SK-N-SH (cell line): Measurements from ENCODE around the gene FGF18. TPM values are rescaled to one million over a fixed set of nuclear protein-coding genes. Genes with fewer than 3 reads are reported as not detected.
"Not testable (repeated sequence)": the region's sequence is repeated elsewhere in the genome, so short reads cannot be mapped to it uniquely, and the experiment has no call there.

Source experiments
- CTCF ChIA-PET: fragments of 300-600, 350-600 bp; formaldehyde crosslinking; extraction: SDS; loops from one replicate; lab custom pipeline; 2021; lab: Yijun Ruan, JAX
- POLR2A ChIA-PET: fragments of 350-600 bp; sonication (Branson Sonifier 250); formaldehyde crosslinking; extraction: SDS; loops from one replicate; lab custom pipeline; 2020; ENCODE audit warnings: antibody characterized with exemption, inconsistent platforms; lab: Yijun Ruan, JAX
- DNase-seq: peaks from one replicate; pipeline ENCODE4 v3.0.0; 2012
- H2AFZ ChIP-seq: fragments of 200-600 bp; sonication (generic); 2 replicates; pipeline ENCODE4 v1.8.1; 2016; ENCODE audit warnings: antibody characterized with exemption, mild to moderate bottlenecking, low read depth
- H3F3A ChIP-seq: fragments of 200-600 bp; sonication (generic); replicated peaks from 2 replicates; pipeline ENCODE3; 2016; ENCODE audit warnings: antibody characterized with exemption, mild to moderate bottlenecking; ENCODE audit not compliant: insufficient read depth
- H3K27ac ChIP-seq, 2 experiments: fragments of 200-500 bp in 1 of 2; fragments of 200-600 bp in 1 of 2; sonication (Bioruptor generic) in 1 of 2; sonication (generic), shearing (Covaris generic) in 1 of 2; 2 replicates each; pipeline versions ENCODE4 v1.5.1 to v1.6.1; 2014 to 2016; ENCODE audit warnings: low read depth in 2 of 2, inconsistent platforms in 1 of 2, low read length in 1 of 2, mild to moderate bottlenecking in 1 of 2, mixed read lengths in 1 of 2
- H3K27me3 ChIP-seq: fragments of 200-600 bp; sonication (generic), shearing (Covaris generic); 2 replicates; pipeline ENCODE4 v1.6.1; 2016; ENCODE audit warnings: mixed run types; ENCODE audit not compliant: insufficient read depth
- H3K36me3 ChIP-seq, 2 experiments: fragments of 200-500 bp in 1 of 2; fragments of 200-600 bp in 1 of 2; sonication (Bioruptor generic) in 1 of 2; sonication (generic) in 1 of 2; replicated peaks in 1 of 2; 2 replicates each; pipeline versions ENCODE3 to v1.5.1; 2014 to 2016; ENCODE audit warnings: low read length in 1 of 2, mild to moderate bottlenecking in 1 of 2; ENCODE audit not compliant: insufficient read depth in 2 of 2, control insufficient read depth in 1 of 2
- H3K4me1 ChIP-seq, 2 experiments: fragments of 200-500 bp in 1 of 2; fragments of 200-600 bp in 1 of 2; sonication (Bioruptor generic) in 1 of 2; sonication (generic), shearing (Covaris generic) in 1 of 2; 2 replicates each; pipeline versions ENCODE4 v1.5.1 to v1.6.1; 2014 to 2016; ENCODE audit warnings: low read depth in 1 of 2, low read length in 1 of 2, mixed run types in 1 of 2; ENCODE audit not compliant: insufficient read depth in 2 of 2, control insufficient read depth in 1 of 2
- H3K4me2 ChIP-seq: fragments of 200-600 bp; sonication (generic), shearing (Covaris generic); 2 replicates; pipeline ENCODE4 v1.6.1; 2017; ENCODE audit warnings: mixed run types
- H3K4me3 ChIP-seq, 2 experiments: fragments of 200-500 bp in 1 of 2; fragments of 200-600 bp in 1 of 2; sonication (Bioruptor generic) in 1 of 2; sonication (generic), shearing (Covaris generic) in 1 of 2; 2 replicates each; pipeline versions ENCODE4 v1.5.1 to v1.8.1; 2014 to 2016; ENCODE audit warnings: low read depth in 2 of 2, inconsistent platforms in 1 of 2, low read length in 1 of 2, mild to moderate bottlenecking in 1 of 2, mixed read lengths in 1 of 2, moderate library complexity in 1 of 2
- H3K79me2 ChIP-seq: fragments of 200-600 bp; sonication (generic); 2 replicates; pipeline ENCODE4 v1.8.1; 2017; ENCODE audit warnings: mild to moderate bottlenecking; ENCODE audit not compliant: insufficient read depth
- H3K9ac ChIP-seq: fragments of 200-600 bp; sonication (generic); 2 replicates; pipeline ENCODE4 v1.6.1; 2017; ENCODE audit warnings: mixed run types
- H3K9me2 ChIP-seq: fragments of 200-600 bp; sonication (generic); 2 replicates; pipeline ENCODE4 v1.6.1; 2017; ENCODE audit warnings: mixed run types
- H3K9me3 ChIP-seq: fragments of 200-600 bp; sonication (generic); 2 replicates; pipeline ENCODE4 v1.6.1; 2017; ENCODE audit warnings: mixed run types, mild to moderate bottlenecking, moderate library complexity
- H4K20me1 ChIP-seq: fragments of 200-600 bp; sonication (generic); 2 replicates; pipeline ENCODE4 v1.6.1; 2017; ENCODE audit warnings: mild to moderate bottlenecking, mixed run types; ENCODE audit not compliant: insufficient read depth
- ELF1 ChIP-seq: IDR thresholded peaks from 2 replicates; pipeline ENCODE4 v1.4.0; 2012
- EP300 ChIP-seq, 2 experiments: IDR thresholded peaks; 2 replicates each; pipeline versions ENCODE4 v1.4.0 to v1.6.1; 2012; ENCODE audit warnings: borderline replicate concordance in 1 of 2, low read depth in 1 of 2, low read length in 1 of 2
- FOSL2 ChIP-seq: IDR thresholded peaks from 2 replicates; pipeline ENCODE4 v1.4.0; 2012; ENCODE audit warnings: low read depth, mild to moderate bottlenecking, moderate library complexity, borderline replicate concordance
- FOXM1 ChIP-seq: IDR thresholded peaks from 2 replicates; pipeline ENCODE4 v1.4.0; 2012; ENCODE audit warnings: low read depth, mild to moderate bottlenecking
- GABPA ChIP-seq: IDR thresholded peaks from 2 replicates; pipeline ENCODE4 v1.4.0; 2012; ENCODE audit warnings: low read depth, mild to moderate bottlenecking
- GATA2 ChIP-seq: sonication (generic); formaldehyde crosslinking; IDR thresholded peaks from 2 replicates; pipeline ENCODE4 v1.5.0; 2020; ENCODE audit warnings: mild to moderate bottlenecking, missing genetic modification reagents
- JUND ChIP-seq: IDR thresholded peaks from 2 replicates; pipeline ENCODE4 v1.4.0; 2012
- NFIC ChIP-seq: IDR thresholded peaks from 2 replicates; pipeline ENCODE4 v1.4.0; 2012; ENCODE audit warnings: borderline replicate concordance
- POLR2AphosphoS5 ChIP-seq: IDR thresholded peaks from 2 replicates; pipeline ENCODE4 v1.6.1; 2012; ENCODE audit warnings: low read depth, low read length
- RAD21 ChIP-seq: IDR thresholded peaks from 2 replicates; pipeline ENCODE4 v1.6.1; 2012; ENCODE audit warnings: mild to moderate bottlenecking, low read length
- SMC3 ChIP-seq: IDR thresholded peaks from 2 replicates; pipeline ENCODE4 v1.6.1; 2012; ENCODE audit warnings: low read depth, low read length, improper control_type of control experiment
- YY1 ChIP-seq: IDR thresholded peaks from 2 replicates; pipeline ENCODE4 v1.4.0; 2012; ENCODE audit warnings: low read depth, mild to moderate bottlenecking
- WGBS: methylation state at CpG from one replicate; pipeline ENCODE4 v1.1.6; 2017; ENCODE audit warnings: low lambda C conversion rate; 5-methylcytosine and 5-hydroxymethylcytosine counted together
- polyA plus RNA-seq, 3 experiments: library from polyadenylated mRNA; depleted of rRNA; stranded (reverse); fragments of >200 nt; gene quantifications; 2 replicates each; pipeline ENCODE4 v1.2.3, GENCODE V29; 2012
- TF ChIP-seq, protein P1 (sequence below): fragments of 150-350 bp; IDR thresholded peaks from 2 replicates; pipeline ENCODE4 v1.6.1; 2017; ENCODE audit warnings: antibody characterized with exemption, low read length, low read depth, borderline replicate concordance
- TF ChIP-seq, protein P2 (sequence below): fragments of 200-600 bp; sonication (generic); IDR thresholded peaks from 2 replicates; pipeline ENCODE4 v1.6.1; 2017; ENCODE audit warnings: antibody characterized with exemption, mild to moderate bottlenecking, moderate library complexity

The FGF18 gene
- polyA plus RNA-seq, 1 of the 3 experiments (the other 2 are of a cell fraction): 0.89 TPM

DNA sequence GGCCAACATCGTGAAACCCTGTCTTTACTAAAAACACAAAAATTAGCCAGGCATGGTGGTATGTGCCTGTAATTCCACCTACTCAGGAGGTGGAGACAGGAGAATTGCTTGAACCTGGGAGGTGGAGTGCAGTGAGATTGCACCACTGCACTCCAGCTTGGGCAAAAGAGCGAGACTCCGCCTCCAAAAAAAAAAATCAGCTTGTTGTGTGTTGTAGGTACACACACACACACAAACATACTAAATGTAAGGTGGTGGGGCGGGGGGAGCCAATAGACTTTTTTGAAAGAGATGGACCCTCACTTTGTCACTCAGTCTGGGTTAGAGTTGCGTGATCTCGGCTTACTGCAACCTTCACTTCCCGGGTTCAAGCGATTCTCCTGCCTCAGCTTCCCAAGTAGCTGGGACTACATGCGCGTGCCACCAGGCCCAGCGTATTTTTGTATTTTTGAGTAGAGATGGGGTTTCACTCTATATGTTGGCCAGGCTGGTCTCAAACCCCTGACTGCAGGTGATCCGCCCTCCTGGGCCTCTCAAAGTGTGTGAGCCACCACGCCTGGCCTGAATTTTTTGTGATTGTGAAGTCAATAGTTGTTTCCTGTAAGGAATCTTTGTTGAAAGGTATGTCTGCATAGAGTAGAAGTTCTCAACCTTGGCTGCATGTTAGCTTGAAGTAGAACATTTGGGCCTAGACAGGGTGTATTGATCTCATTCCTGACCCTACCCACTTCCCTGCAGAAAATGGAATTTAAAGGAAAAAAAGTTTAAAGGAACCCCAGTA is 18.1 kb upstream of the FGF18 start:
- Histone ChIP-seq H3K27me3 (no peaks in the 10 kb centered on the region), H3F3A (peaks cover 48% of the 10 kb centered on the region), H3K4me1 (no peaks in the 10 kb centered on the region; a peak in 2 of 4 replicates), H3K9me3 (no peaks in the 10 kb centered on the region), H4K20me1 (peaks cover 74% of the 10 kb centered on the region), H2AFZ (no peak overlapping the region), H3K27ac (no peak overlapping the region), H3K4me2 (no peak overlapping the region), H3K4me3 (no peak overlapping the region), H3K9ac (no peak overlapping the region), H3K79me2 (peaks cover 75% of the 10 kb centered on the region), H3K9me2 (no peaks in the 10 kb centered on the region), H3K36me3 (peaks cover 53 to 72% of the 10 kb centered on the region in 2 experiments)
- ChIA-PET POLR2A (no interaction called here), CTCF (interaction anchor here (0.8 to 1.7 kb wide), 3 partner anchors 17 to 59 kb away, joined by 3 to 5 read pairs (median 4); no protein-coding TSS in a partner anchor)
- TF ChIP-seq SMC3 (no peak), YY1 (no peak), NFIC (no peak), ELF1 (no peak), GABPA (no peak), RAD21 (no peak), EP300 (IDR thresholded peaks at IDR 0.05; ENCODE audit: borderline replicate concordance in 1 of 2, low read depth in 1 of 2, low read length in 1 of 2) (no peak), FOXM1 (no peak), JUND (no peak), FOSL2 (no peak)
- TF ChIP-seq, protein P1, sequence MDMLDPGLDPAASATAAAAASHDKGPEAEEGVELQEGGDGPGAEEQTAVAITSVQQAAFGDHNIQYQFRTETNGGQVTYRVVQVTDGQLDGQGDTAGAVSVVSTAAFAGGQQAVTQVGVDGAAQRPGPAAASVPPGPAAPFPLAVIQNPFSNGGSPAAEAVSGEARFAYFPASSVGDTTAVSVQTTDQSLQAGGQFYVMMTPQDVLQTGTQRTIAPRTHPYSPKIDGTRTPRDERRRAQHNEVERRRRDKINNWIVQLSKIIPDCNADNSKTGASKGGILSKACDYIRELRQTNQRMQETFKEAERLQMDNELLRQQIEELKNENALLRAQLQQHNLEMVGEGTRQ: no peak
- DNase-seq: no peak
- 96% methylated on average over 13 of the region's 13 CpGs for WGBS

DNA sequence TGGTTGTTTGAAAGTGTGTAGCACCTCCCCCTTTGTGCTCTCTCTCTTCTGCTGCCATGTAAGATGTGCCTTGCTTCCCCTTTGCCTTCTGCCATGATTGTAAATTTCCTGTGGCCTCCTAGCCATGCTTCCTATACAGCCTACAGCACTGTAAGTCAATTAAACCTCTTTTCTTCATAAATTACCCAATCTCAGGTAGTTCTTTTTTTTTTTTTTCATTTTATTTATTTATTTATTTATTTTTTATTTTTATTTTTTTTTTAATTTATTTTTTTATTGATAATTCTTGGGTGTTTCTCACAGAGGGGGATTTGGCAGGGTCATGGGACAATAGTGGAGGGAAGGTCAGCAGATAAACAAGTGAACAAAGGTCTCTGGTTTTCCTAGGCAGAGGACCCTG is 16.7 kb upstream of the FGF18 start:
- H3K4me1 ChIP-seq, H2AFZ ChIP-seq, H3K4me2 ChIP-seq, H3K9ac ChIP-seq, H3K27ac ChIP-seq, H3K4me3 ChIP-seq, H3K27me3 ChIP-seq, H3K9me3 ChIP-seq, CTCF ChIA-PET, H3K9me2 ChIP-seq, POLR2A ChIA-PET, DNase-seq: not testable (repeated sequence)
- Histone ChIP-seq H3K36me3 (peaks cover 61 to 72% of the 10 kb centered on the region in 2 experiments), H3K79me2 (peaks cover 75% of the 10 kb centered on the region), H3F3A (peaks cover 51% of the 10 kb centered on the region), H4K20me1 (peaks cover 74% of the 10 kb centered on the region)

DNA sequence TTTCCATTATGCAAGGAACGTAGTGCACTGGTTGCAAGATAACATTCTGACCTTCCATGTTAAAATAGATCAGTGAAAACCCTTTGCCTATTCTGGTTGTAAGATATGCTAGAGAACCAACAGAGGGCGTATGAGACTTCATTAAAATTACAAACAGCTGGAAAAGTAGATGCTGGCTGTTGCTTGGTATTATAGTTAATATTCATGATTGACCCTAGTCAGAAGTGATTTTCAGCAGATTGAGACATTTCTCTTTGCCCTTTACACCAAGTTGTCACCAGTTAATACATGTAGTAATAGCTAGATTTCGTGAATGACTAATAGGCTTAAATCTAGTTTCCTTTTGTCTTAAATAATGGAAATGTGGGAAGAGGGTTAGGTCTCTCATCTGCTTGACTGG is 13.8 kb upstream of the FGF18 start:
- H3K9me3 ChIP-seq: no peaks in the 10 kb centered on the region
- H3K36me3 ChIP-seq: peaks cover 64 to 68% of the 10 kb centered on the region in 2 experiments
- no peak overlapping the region for H3K4me3 ChIP-seq
- peaks cover 74% of the 10 kb centered on the region for H4K20me1 ChIP-seq
- H3K27ac ChIP-seq: no peak overlapping the region; a peak in 1 of 4 replicates
- no peak overlapping the region for H3K4me2 ChIP-seq
- H3K4me1 ChIP-seq: peaks cover 0 to 6% of the 10 kb centered on the region in 2 experiments; a peak in 2 of 4 replicates
- peaks cover 75% of the 10 kb centered on the region for H3K79me2 ChIP-seq
- H3K9me2 ChIP-seq: no peaks in the 10 kb centered on the region
- no peak overlapping the region for H3K9ac ChIP-seq
- TF ChIP-seq RAD21: peak; percentile 33; the same call in 1 of the 2 replicates
- no peak for TF ChIP-seq GATA2 (CRISPR knock-in tag)
- no peak for TF ChIP-seq POLR2AphosphoS5
- TF ChIP-seq, protein P2, sequence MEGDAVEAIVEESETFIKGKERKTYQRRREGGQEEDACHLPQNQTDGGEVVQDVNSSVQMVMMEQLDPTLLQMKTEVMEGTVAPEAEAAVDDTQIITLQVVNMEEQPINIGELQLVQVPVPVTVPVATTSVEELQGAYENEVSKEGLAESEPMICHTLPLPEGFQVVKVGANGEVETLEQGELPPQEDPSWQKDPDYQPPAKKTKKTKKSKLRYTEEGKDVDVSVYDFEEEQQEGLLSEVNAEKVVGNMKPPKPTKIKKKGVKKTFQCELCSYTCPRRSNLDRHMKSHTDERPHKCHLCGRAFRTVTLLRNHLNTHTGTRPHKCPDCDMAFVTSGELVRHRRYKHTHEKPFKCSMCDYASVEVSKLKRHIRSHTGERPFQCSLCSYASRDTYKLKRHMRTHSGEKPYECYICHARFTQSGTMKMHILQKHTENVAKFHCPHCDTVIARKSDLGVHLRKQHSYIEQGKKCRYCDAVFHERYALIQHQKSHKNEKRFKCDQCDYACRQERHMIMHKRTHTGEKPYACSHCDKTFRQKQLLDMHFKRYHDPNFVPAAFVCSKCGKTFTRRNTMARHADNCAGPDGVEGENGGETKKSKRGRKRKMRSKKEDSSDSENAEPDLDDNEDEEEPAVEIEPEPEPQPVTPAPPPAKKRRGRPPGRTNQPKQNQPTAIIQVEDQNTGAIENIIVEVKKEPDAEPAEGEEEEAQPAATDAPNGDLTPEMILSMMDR: peak; percentile 61
- H3K27me3 ChIP-seq: no peaks in the 10 kb centered on the region
- H2AFZ ChIP-seq: no peak overlapping the region
- ChIA-PET CTCF (interaction anchor here (0.7 to 1.5 kb wide), 9 partner anchors 12 to 493 kb away, joined by 3 to 9 read pairs (median 3); partner anchors contain the start of gene FGF18), POLR2A (interaction anchor here (1.1 kb wide), 1 partner anchor 19 kb away, joined by 3 read pairs; no protein-coding TSS in a partner anchor)
- peak; percentile 46 for DNase-seq
- 60% methylated on average over 3 of the region's 3 CpGs for WGBS
- H3F3A ChIP-seq: peaks cover 62% of the 10 kb centered on the region
